HFFc6 (cell line): Measurements from ENCODE around the gene CLCNKB. TPM values are rescaled to one million over a fixed set of nuclear protein-coding genes. Genes with fewer than 3 reads are reported as not detected.
"Not testable (repeated sequence)": the region's sequence is repeated elsewhere in the genome, so short reads cannot be mapped to it uniquely, and the experiment has no call there.

Source experiments
- DNase-seq: peaks from one replicate; pipeline ENCODE4 v3.0.0-alpha.2; 2018
- H3K27ac Mint-ChIP-seq: 2 replicates; pipeline ENCODE4 v1.8.0; 2020; ENCODE audit warnings: mild to moderate bottlenecking, mixed read lengths
- H3K27me3 Mint-ChIP-seq: 2 replicates; pipeline ENCODE4 v1.8.0; 2021; ENCODE audit warnings: mild to moderate bottlenecking, moderate library complexity, mixed read lengths; ENCODE audit not compliant: insufficient read depth
- H3K36me3 Mint-ChIP-seq: 2 replicates; pipeline ENCODE4 v1.8.0; 2021; ENCODE audit warnings: low read depth, mixed read lengths
- H3K4me1 Mint-ChIP-seq: 2 replicates; pipeline ENCODE4 v1.8.0; 2020; ENCODE audit warnings: low read depth, mixed read lengths
- H3K4me3 Mint-ChIP-seq: 2 replicates; pipeline ENCODE4 v1.8.0; 2020; ENCODE audit warnings: mild to moderate bottlenecking, moderate library complexity, mixed read lengths
- H3K9me3 Mint-ChIP-seq: 2 replicates; pipeline ENCODE4 v1.8.0; 2020; ENCODE audit warnings: mild to moderate bottlenecking, mixed read lengths
- CTCF ChIP-seq: fragments of 200-600 bp; sonication (generic); IDR thresholded peaks from 2 replicates; pipeline ENCODE4 v1.5.0; 2021; ENCODE audit warnings: antibody characterized with exemption, mild to moderate bottlenecking
- total RNA-seq, 6 experiments: library from RNA; stranded (reverse); fragmentation: NEBNext Ultra II Directional; extraction: Animal tissue kit (Norgen Biotek cat#: 25700); gene quantifications; 2 replicates in 1 of 6; 3 replicates in 5 of 6; pipeline ENCODE4 v1.2.3, GENCODE V29; 2021

CLCNKB gene
- total RNA-seq, 6 experiments from 2014 or later, result 0.10 to 0.14 TPM; not detected in 4

- Mint-ChIP-seq H3K27ac (peak overlapping the region; percentile 73), H3K4me1 (peaks cover 36% of the 10 kb centered on the region), H3K27me3 (peaks cover 1% of the 10 kb centered on the region), H3K36me3 (no peaks in the 10 kb centered on the region), H3K4me3 (no peak overlapping the region), H3K9me3 (no peaks in the 10 kb centered on the region)
- DNase-seq, result no peak
- TF ChIP-seq CTCF, result no peak
These were observed 23.3 kb upstream of the CLCNKB start for GRCh38 chr1:16020325-16020724.

- H3K4me3 Mint-ChIP-seq, H3K9me3 Mint-ChIP-seq, DNase-seq, H3K36me3 Mint-ChIP-seq, H3K27me3 Mint-ChIP-seq: not testable (repeated sequence)
- Mint-ChIP-seq H3K27ac (peak overlapping the region; percentile 45; the same call in 1 of the 2 replicates), H3K4me1 (peaks cover 35% of the 10 kb centered on the region)
These were observed 22.7 kb upstream of the CLCNKB start for GRCh38 chr1:16020878-16021277.

- Mint-ChIP-seq H3K36me3 (no peaks in the 10 kb centered on the region), H3K4me3 (no peak within 1 kb of the TSS), H3K27me3 (peaks cover under 1% of the 10 kb centered on the region), H3K27ac (no peak within 1 kb of the TSS), H3K4me1 (peaks cover 35% of the 10 kb centered on the region), H3K9me3 (no peaks in the 10 kb centered on the region)
- no peak for TF ChIP-seq CTCF
- no peak for DNase-seq
These were observed 21.9 kb upstream of the CLCNKB start, which contains the start of gene CLCNKA for GRCh38 chr1:16021681-16022080. Gene CLCNKA (plus strand): TSS chr1:16022036. CDS start chr1:16022620, 584 bp downstream.

- TF ChIP-seq CTCF, result no peak
- no peak overlapping the region for H3K4me3 Mint-ChIP-seq
- no peak overlapping the region for H3K27ac Mint-ChIP-seq
- DNase-seq, result no peak
- no peaks in the 10 kb centered on the region for H3K9me3 Mint-ChIP-seq
- no peaks in the 10 kb centered on the region; the same call in 1 of the 2 replicates for H3K27me3 Mint-ChIP-seq
- no peaks in the 10 kb centered on the region for H3K36me3 Mint-ChIP-seq
- H3K4me1 Mint-ChIP-seq, result peaks cover 35% of the 10 kb centered on the region
These were observed 21.2 kb upstream of the CLCNKB start for GRCh38 chr1:16022393-16022792.

- peaks cover 27% of the 10 kb centered on the region for H3K4me1 Mint-ChIP-seq
- peaks cover 1% of the 10 kb centered on the region; the same call in 1 of the 2 replicates for H3K27me3 Mint-ChIP-seq
- no peaks in the 10 kb centered on the region for H3K36me3 Mint-ChIP-seq
These were observed 20.4 kb upstream of the CLCNKB start for GRCh38 chr1:16023050-16023653.

GRCh38 chr1:16026302-16026701 is 17.3 kb upstream of the CLCNKB start:
- H3K27ac Mint-ChIP-seq, H3K9me3 Mint-ChIP-seq, H3K36me3 Mint-ChIP-seq, H3K4me3 Mint-ChIP-seq, H3K4me1 Mint-ChIP-seq, DNase-seq, H3K27me3 Mint-ChIP-seq: not testable (repeated sequence)

More at GRCh38 chr1:16023050-16023653, 20.4 kb upstream of the CLCNKB start:
- no peak overlapping the region for H3K4me3 Mint-ChIP-seq
- H3K9me3 Mint-ChIP-seq, result no peaks in the 10 kb centered on the region
- no peak overlapping the region for H3K27ac Mint-ChIP-seq
- no peak for TF ChIP-seq CTCF
- DNase-seq, result no peak
